ENCODE data around the gene PRKG1.

The PRKG1 gene

GRCh38 chr10:51462076-51462779, 387.9 kb downstream of the PRKG1 start:
- DNase-seq, result no peak

GRCh38 chr10:51468424-51468823, 394.1 kb downstream of the PRKG1 start:
- DNase-seq, result no peak

GRCh38 chr10:51469686-51470085, 395.4 kb downstream of the PRKG1 start:
- no peak for DNase-seq

GRCh38 chr10:51471271-51471670, 397.0 kb downstream of the PRKG1 start:
- DNase-seq, result no peak

- no peak for DNase-seq
These were observed 397.9 kb downstream of the PRKG1 start for GRCh38 chr10:51472154-51472553.

GRCh38 chr10:51479711-51480110, 405.4 kb downstream of the PRKG1 start:
- DNase-seq, result no peak

GRCh38 chr10:51485668-51486067, 411.4 kb downstream of the PRKG1 start:
- no peak for DNase-seq

- DNase-seq, result no peak
These were observed 413.3 kb downstream of the PRKG1 start for GRCh38 chr10:51487576-51487975.

- no peak for DNase-seq
These were observed 414.6 kb downstream of the PRKG1 start for GRCh38 chr10:51488766-51489408.

- DNase-seq, result no peak
These were observed 424.1 kb downstream of the PRKG1 start for GRCh38 chr10:51498424-51498823.

- no peak for DNase-seq
These were observed 427.1 kb downstream of the PRKG1 start for GRCh38 chr10:51501396-51501795.

GRCh38 chr10:51502124-51502523, 427.8 kb downstream of the PRKG1 start:
- no peak for DNase-seq

- DNase-seq, result no peak
These were observed 429.1 kb downstream of the PRKG1 start for GRCh38 chr10:51503378-51503777.

GRCh38 chr10:51507476-51507875, 433.2 kb downstream of the PRKG1 start:
- DNase-seq, result no peak

- no peak for DNase-seq
These were observed 433.9 kb downstream of the PRKG1 start for GRCh38 chr10:51508156-51508555.

GRCh38 chr10:51510231-51510630, 435.9 kb downstream of the PRKG1 start:
- no peak for DNase-seq

GRCh38 chr10:51521605-51522004, 447.3 kb downstream of the PRKG1 start:
- no peak for DNase-seq

- no peak for DNase-seq
These were observed 448.6 kb downstream of the PRKG1 start for GRCh38 chr10:51522858-51523257.

- DNase-seq, result no peak
These were observed 449.2 kb downstream of the PRKG1 start for GRCh38 chr10:51523440-51523839.

- no peak for DNase-seq
These were observed 449.8 kb downstream of the PRKG1 start for GRCh38 chr10:51524041-51524440.

GRCh38 chr10:51527522-51528219, 453.4 kb downstream of the PRKG1 start:
- no peak for DNase-seq

- DNase-seq, result no peak
These were observed 454.2 kb downstream of the PRKG1 start for GRCh38 chr10:51528527-51528926.

GRCh38 chr10:51530541-51530940, 456.3 kb downstream of the PRKG1 start:
- no peak for DNase-seq

- no peak for DNase-seq
These were observed 457.8 kb downstream of the PRKG1 start for GRCh38 chr10:51532044-51532443.

Measured in NCI-H2171 (cell line).